Esophagus squamous epithelium (tissue), 4 donors: ENCODE results near the gene TTC31.
A peak's percentile ranks its signal among the peaks of the same experiment; 100 is the strongest.

ENCODE experiments used
- POLR2A ChIP-seq, 4 donors: fragments of 450-650 bp; IDR thresholded peaks; one replicate each; pipeline ENCODE4 v1.6.1; 2017; ENCODE audit warnings: antibody characterized with exemption in 4 of 4, mild to moderate bottlenecking in 4 of 4, moderate library complexity in 3 of 4
- TF ChIP-seq, protein P1 (sequence below), 6 experiments: fragments of 450-650 bp in 4 of 6; fragments of 200-600 bp in 2 of 6; sonication (generic) in 2 of 6; IDR thresholded peaks; one replicate each; pipeline ENCODE4 v1.5.1; 2016 to 2019; ENCODE audit warnings: antibody characterized with exemption in 6 of 6, mild to moderate bottlenecking in 4 of 6, moderate library complexity in 4 of 6

DNA sequence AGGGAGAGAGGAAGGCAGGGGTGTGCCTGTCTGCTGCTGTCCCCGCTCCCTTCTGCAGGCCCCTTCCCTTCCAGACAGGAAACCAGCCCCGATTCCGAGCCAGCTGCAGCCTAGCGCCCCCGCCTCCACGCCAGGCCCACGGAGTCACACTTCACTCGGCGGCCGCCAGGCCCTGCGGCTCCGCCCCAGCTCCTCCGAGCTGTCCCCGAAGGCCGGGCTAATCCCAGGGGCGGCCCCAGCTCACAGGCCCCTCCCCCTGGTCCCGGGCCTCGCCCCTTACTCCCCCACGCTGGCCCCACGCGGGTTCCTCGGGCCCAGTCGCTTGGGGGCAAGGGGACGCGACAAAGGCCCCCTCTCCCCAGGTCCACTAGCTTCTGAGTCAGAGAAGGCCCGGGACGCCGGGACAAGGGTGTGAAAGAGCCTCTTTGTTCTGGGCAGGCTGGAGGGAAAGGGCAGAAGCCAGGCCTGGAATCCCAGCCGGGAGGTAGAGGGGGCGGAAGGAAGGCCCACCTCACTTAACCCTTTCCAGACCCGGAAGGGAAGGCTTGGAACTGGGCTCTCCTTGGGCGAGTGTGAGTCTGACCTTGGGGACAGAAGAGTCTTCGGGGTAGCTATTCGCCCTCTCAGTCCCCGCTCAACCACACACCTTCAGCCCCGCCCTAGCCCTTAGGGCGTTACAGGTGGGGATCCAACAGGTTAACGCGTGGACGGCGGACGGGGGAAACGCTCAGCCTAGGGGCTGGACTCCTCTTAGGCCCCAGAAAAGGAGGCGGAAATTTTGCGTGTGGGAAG lies 42.3 kb upstream of the TTC31 start:
- TF ChIP-seq, protein P1, sequence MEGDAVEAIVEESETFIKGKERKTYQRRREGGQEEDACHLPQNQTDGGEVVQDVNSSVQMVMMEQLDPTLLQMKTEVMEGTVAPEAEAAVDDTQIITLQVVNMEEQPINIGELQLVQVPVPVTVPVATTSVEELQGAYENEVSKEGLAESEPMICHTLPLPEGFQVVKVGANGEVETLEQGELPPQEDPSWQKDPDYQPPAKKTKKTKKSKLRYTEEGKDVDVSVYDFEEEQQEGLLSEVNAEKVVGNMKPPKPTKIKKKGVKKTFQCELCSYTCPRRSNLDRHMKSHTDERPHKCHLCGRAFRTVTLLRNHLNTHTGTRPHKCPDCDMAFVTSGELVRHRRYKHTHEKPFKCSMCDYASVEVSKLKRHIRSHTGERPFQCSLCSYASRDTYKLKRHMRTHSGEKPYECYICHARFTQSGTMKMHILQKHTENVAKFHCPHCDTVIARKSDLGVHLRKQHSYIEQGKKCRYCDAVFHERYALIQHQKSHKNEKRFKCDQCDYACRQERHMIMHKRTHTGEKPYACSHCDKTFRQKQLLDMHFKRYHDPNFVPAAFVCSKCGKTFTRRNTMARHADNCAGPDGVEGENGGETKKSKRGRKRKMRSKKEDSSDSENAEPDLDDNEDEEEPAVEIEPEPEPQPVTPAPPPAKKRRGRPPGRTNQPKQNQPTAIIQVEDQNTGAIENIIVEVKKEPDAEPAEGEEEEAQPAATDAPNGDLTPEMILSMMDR (IDR thresholded peaks at IDR 0.05) = peak in 3 of 6 experiments; percentile 38 to 51 (median 40)
- TF ChIP-seq POLR2A (IDR thresholded peaks at IDR 0.05) = peak in 1 of 4 donors; percentile 31
